Measurements from ENCODE around the gene SIX1.

DNA sequence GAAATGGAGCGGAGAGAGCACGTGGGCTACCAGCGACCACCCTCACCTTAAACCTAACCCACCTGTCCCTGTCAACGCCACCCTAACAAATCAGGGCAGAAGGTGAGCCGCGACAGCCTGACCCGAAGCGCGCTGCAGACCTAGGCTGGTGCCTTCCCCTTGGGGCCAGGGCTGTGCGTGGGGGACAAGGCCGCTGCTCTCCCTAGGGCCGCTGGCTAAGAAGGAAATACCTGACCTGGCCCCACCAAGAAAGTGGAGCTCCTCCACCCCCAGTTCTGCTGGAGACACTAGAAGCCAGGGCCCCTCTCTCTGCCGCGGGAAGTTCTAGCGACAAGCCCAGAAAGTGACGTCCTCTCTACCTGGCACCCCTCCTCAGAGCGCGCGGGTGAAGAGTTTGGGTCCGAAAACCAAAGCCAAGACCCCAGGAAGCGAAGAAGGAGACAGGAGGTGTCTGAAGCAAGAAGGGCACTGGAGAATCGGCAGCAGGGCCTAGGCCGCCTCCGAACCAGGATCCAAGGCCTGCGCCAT, 7.5 kb downstream of the SIX1 start:
- TF ChIP-seq, protein P1, sequence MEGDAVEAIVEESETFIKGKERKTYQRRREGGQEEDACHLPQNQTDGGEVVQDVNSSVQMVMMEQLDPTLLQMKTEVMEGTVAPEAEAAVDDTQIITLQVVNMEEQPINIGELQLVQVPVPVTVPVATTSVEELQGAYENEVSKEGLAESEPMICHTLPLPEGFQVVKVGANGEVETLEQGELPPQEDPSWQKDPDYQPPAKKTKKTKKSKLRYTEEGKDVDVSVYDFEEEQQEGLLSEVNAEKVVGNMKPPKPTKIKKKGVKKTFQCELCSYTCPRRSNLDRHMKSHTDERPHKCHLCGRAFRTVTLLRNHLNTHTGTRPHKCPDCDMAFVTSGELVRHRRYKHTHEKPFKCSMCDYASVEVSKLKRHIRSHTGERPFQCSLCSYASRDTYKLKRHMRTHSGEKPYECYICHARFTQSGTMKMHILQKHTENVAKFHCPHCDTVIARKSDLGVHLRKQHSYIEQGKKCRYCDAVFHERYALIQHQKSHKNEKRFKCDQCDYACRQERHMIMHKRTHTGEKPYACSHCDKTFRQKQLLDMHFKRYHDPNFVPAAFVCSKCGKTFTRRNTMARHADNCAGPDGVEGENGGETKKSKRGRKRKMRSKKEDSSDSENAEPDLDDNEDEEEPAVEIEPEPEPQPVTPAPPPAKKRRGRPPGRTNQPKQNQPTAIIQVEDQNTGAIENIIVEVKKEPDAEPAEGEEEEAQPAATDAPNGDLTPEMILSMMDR (IDR thresholded peaks at IDR 0.05): no peak
- TF ChIP-seq POLR2A (IDR thresholded peaks at IDR 0.05): no peak
